Keratinocyte (primary cell): Measurements from ENCODE around the gene SZT2. TPM values are rescaled to one million over a fixed set of nuclear protein-coding genes. Genes with fewer than 3 reads are reported as not detected.

Experiments used
- DNase-seq: peaks from one replicate; pipeline ENCODE4 v3.0.0-alpha.2; 2011; ENCODE audit warnings: low read depth, missing footprints, low spot score
- FAIRE-seq: peaks from 2 replicates; lab custom pipeline; 2011; peaks lifted over from hg19 to GRCh38; lab: Jason Lieb, UNC
- H2AFZ ChIP-seq: 2 replicates; pipeline ENCODE4 v1.6.0; 2012; ENCODE audit warnings: low read length, control low read depth, inconsistent platforms; ENCODE audit not compliant: control insufficient read depth
- H3K27ac ChIP-seq: 2 replicates; pipeline ENCODE4 v1.5.1; 2011; ENCODE audit warnings: low read length; ENCODE audit not compliant: control insufficient read depth, insufficient read depth
- H3K27me3 ChIP-seq: 3 replicates; pipeline ENCODE4 v1.6.0; 2011; ENCODE audit warnings: low read length; ENCODE audit not compliant: control insufficient read depth, insufficient read depth; ENCODE audit errors: extremely low read depth
- H3K36me3 ChIP-seq, 2 experiments: 2 replicates in 1 of 2; 3 replicates in 1 of 2; pipeline ENCODE4 v1.5.1; 2011; ENCODE audit warnings: low read length in 2 of 2, mild to moderate bottlenecking in 1 of 2; ENCODE audit not compliant: control insufficient read depth in 2 of 2, insufficient read depth in 2 of 2; ENCODE audit errors: extremely low read depth in 1 of 2
- H3K4me1 ChIP-seq: 3 replicates; pipeline ENCODE4 v1.5.1; 2011; ENCODE audit warnings: low read length; ENCODE audit not compliant: control insufficient read depth, insufficient read depth; ENCODE audit errors: extremely low read depth
- H3K4me2 ChIP-seq: 3 replicates; pipeline ENCODE4 v1.6.0; 2011; ENCODE audit warnings: low read depth, low read length; ENCODE audit not compliant: control insufficient read depth, insufficient read depth; ENCODE audit errors: extremely low read depth
- H3K4me3 ChIP-seq, 3 experiments: fragments of 200-600 bp in 1 of 3; sonication (generic) in 1 of 3; 2 replicates in 2 of 3; 3 replicates in 1 of 3; pipeline ENCODE4 v1.5.1; 2011 to 2016; ENCODE audit warnings: low read length in 3 of 3, mild to moderate bottlenecking in 3 of 3, control low read depth in 2 of 3, inconsistent platforms in 1 of 3, low read depth in 1 of 3, mixed read lengths in 1 of 3, mixed run types in 1 of 3, moderate library complexity in 1 of 3; ENCODE audit not compliant: control insufficient read depth in 2 of 3, insufficient read depth in 2 of 3; ENCODE audit errors: extremely low read depth in 1 of 3
- H3K79me2 ChIP-seq: 2 replicates; pipeline ENCODE4 v1.6.0; 2012; ENCODE audit warnings: low read length; ENCODE audit not compliant: control insufficient read depth, insufficient read depth
- H3K9ac ChIP-seq: 3 replicates; pipeline ENCODE4 v1.6.0; 2011; ENCODE audit warnings: low read length; ENCODE audit not compliant: control insufficient read depth, insufficient read depth; ENCODE audit errors: extremely low read depth
- H3K9me1 ChIP-seq: 3 replicates; pipeline ENCODE4 v1.6.0; 2011; ENCODE audit warnings: low read length; ENCODE audit not compliant: control insufficient read depth, insufficient read depth; ENCODE audit errors: extremely low read depth
- H3K9me3 ChIP-seq: 2 replicates; pipeline ENCODE4 v1.5.1; 2012; ENCODE audit warnings: low read depth, low read length; ENCODE audit not compliant: control insufficient read depth
- H4K20me1 ChIP-seq: 3 replicates; pipeline ENCODE4 v1.6.0; 2011; ENCODE audit warnings: low read length; ENCODE audit not compliant: control insufficient read depth, insufficient read depth; ENCODE audit errors: extremely low read depth
- EZH2 ChIP-seq: IDR thresholded peaks from one replicate; pipeline ENCODE4 v1.6.1; 2012; ENCODE audit warnings: inconsistent platforms, mild to moderate bottlenecking, low read length, moderate library complexity
- dilution Hi-C: fragments of 300-500 bp; cut with MboI; formaldehyde crosslinking; loops from one replicate; pipeline ENCODE4 v1.7.0; 2020; ENCODE audit warnings: low sequenced_read_pairs; ENCODE audit not compliant: extremely low pct_ligation_motif_present
- polyA plus RNA-seq, 5 experiments: library from polyadenylated mRNA; depleted of rRNA in 3 of 5; stranded (reverse) in 3 of 5; stranded (forward) in 1 of 5; unstranded in 1 of 5; fragments of >200 nt; gene quantifications; 1 replicate in 1 of 5; 2 replicates in 3 of 5; 3 replicates in 1 of 5; pipeline versions ENCODE4 v1.2.1 to v1.2.3, GENCODE V29; 2011 to 2012; ENCODE audit warnings: missing spikeins in 2 of 5, low read depth in 1 of 5, low replicate concordance in 1 of 5
- TF ChIP-seq, protein P1 (sequence below), 3 experiments: IDR thresholded peaks in 1 of 3; conservative IDR thresholded peaks in 1 of 3; optimal IDR thresholded peaks in 1 of 3; 2 replicates in 2 of 3; 3 replicates in 1 of 3; pipeline versions ENCODE3 to v1.5.1; 2011; ENCODE audit warnings: low read length in 3 of 3, mild to moderate bottlenecking in 3 of 3, moderate library complexity in 2 of 3, control low read depth in 1 of 3, inconsistent platforms in 1 of 3; ENCODE audit not compliant: insufficient read depth in 2 of 3; ENCODE audit errors: extremely low read depth in 1 of 3

Gene SZT2
- polyA plus RNA-seq, 1 donor (not counting 4 experiments of a cell fraction or from before 2014, with no cell fraction given) = 6.1 TPM

DNA sequence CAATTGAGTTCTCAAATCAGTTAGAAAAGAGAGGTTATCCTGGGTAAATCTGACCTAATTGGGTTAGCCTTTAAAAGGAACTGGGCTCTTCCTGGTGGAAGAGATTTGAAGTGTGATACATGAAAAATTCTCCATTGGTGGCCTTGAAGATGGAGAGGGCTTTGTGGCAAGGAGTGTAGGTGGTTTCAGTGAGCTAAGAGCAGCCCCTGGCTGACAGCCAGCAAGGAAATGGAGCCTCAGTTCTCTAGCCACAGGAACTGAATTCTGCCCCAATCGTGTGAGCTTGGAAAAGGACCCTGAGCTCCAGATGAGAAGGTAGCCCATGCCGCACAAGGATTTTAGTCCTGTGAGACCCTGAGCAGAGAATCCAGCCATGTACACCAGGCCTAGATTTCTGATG lies 76.7 kb downstream of the SZT2 start:
- TF ChIP-seq, protein P1, sequence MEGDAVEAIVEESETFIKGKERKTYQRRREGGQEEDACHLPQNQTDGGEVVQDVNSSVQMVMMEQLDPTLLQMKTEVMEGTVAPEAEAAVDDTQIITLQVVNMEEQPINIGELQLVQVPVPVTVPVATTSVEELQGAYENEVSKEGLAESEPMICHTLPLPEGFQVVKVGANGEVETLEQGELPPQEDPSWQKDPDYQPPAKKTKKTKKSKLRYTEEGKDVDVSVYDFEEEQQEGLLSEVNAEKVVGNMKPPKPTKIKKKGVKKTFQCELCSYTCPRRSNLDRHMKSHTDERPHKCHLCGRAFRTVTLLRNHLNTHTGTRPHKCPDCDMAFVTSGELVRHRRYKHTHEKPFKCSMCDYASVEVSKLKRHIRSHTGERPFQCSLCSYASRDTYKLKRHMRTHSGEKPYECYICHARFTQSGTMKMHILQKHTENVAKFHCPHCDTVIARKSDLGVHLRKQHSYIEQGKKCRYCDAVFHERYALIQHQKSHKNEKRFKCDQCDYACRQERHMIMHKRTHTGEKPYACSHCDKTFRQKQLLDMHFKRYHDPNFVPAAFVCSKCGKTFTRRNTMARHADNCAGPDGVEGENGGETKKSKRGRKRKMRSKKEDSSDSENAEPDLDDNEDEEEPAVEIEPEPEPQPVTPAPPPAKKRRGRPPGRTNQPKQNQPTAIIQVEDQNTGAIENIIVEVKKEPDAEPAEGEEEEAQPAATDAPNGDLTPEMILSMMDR (optimal IDR thresholded peaks at IDR 0.05 in 1 of 3, IDR thresholded peaks at IDR 0.05 in 1 of 3, conservative IDR thresholded peaks at IDR 0.05 in 1 of 3; ENCODE audit: extremely low read depth in 1 of 3, insufficient read depth in 2 of 3, low read length in 3 of 3) = no peak
- TF ChIP-seq EZH2 = no peak
- H3K9me1 ChIP-seq = no peaks in the 10 kb centered on the region
- H3K4me1 ChIP-seq = peaks cover 4% of the 10 kb centered on the region
- dilution Hi-C loops = no loop called here
- FAIRE-seq = no peak
- H3K27ac ChIP-seq = no peak overlapping the region
- DNase-seq = no peak
- H3K27me3 ChIP-seq = no peaks in the 10 kb centered on the region
- no peaks in the 10 kb centered on the region for H3K79me2 ChIP-seq
- no peak overlapping the region for H3K4me2 ChIP-seq
- no peaks in the 10 kb centered on the region for H4K20me1 ChIP-seq
- no peak overlapping the region for H3K9ac ChIP-seq
- no peaks in the 10 kb centered on the region for H3K36me3 ChIP-seq
- no peak overlapping the region for H2AFZ ChIP-seq
- H3K4me3 ChIP-seq = no peak overlapping the region
- H3K9me3 ChIP-seq = no peaks in the 10 kb centered on the region

DNA sequence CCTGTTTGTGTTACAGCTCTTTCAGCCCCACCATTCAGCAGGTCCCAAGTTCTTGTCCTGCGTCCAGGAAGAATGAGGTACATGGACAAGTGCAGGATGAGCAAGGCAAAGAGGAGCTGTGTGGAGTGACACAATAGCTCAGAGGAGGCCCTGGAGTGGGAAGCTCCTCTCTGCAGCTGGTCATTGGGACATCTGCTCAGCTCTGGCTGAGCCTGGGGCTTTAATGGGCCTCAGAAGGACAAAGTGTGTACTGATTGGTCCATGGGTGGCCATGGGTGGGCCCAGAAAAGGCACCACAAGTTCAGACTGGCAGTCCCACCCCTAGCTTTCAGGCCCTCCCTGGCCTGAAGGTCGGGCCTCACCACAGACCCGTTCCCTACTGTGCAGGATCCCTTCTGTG lies 78.7 kb downstream of the SZT2 start:
- Histone ChIP-seq H3K4me1 (peaks cover 24% of the 10 kb centered on the region), H3K9ac (no peak overlapping the region), H3K9me3 (no peaks in the 10 kb centered on the region), H3K4me3 (no peak overlapping the region), H2AFZ (no peak overlapping the region), H4K20me1 (no peaks in the 10 kb centered on the region), H3K9me1 (no peaks in the 10 kb centered on the region), H3K36me3 (no peaks in the 10 kb centered on the region), H3K27ac (no peak overlapping the region), H3K27me3 (no peaks in the 10 kb centered on the region), H3K4me2 (no peak overlapping the region), H3K79me2 (no peaks in the 10 kb centered on the region)
- dilution Hi-C loops = no loop called here
- no peak for FAIRE-seq
- no peak for TF ChIP-seq EZH2
- TF ChIP-seq, protein P1 (optimal IDR thresholded peaks at IDR 0.05 in 1 of 3, IDR thresholded peaks at IDR 0.05 in 1 of 3, conservative IDR thresholded peaks at IDR 0.05 in 1 of 3; ENCODE audit: extremely low read depth in 1 of 3, insufficient read depth in 2 of 3, low read length in 3 of 3) = no peak
- DNase-seq = no peak
